HL-60 (cell line): Measurements from ENCODE around the gene FBXL5.

Experiments used
- CTCF ChIP-seq: IDR thresholded peaks from one replicate; pipeline ENCODE4 v1.5.1; 2011; ENCODE audit warnings: low read length, control low read depth, inconsistent platforms; ENCODE audit not compliant: insufficient read depth
- TF ChIP-seq, protein P1 (sequence below): IDR thresholded peaks from 2 replicates; pipeline ENCODE4 v1.6.1; 2012; ENCODE audit warnings: low read depth; ENCODE audit not compliant: insufficient replicate concordance

- TF ChIP-seq, protein P1, sequence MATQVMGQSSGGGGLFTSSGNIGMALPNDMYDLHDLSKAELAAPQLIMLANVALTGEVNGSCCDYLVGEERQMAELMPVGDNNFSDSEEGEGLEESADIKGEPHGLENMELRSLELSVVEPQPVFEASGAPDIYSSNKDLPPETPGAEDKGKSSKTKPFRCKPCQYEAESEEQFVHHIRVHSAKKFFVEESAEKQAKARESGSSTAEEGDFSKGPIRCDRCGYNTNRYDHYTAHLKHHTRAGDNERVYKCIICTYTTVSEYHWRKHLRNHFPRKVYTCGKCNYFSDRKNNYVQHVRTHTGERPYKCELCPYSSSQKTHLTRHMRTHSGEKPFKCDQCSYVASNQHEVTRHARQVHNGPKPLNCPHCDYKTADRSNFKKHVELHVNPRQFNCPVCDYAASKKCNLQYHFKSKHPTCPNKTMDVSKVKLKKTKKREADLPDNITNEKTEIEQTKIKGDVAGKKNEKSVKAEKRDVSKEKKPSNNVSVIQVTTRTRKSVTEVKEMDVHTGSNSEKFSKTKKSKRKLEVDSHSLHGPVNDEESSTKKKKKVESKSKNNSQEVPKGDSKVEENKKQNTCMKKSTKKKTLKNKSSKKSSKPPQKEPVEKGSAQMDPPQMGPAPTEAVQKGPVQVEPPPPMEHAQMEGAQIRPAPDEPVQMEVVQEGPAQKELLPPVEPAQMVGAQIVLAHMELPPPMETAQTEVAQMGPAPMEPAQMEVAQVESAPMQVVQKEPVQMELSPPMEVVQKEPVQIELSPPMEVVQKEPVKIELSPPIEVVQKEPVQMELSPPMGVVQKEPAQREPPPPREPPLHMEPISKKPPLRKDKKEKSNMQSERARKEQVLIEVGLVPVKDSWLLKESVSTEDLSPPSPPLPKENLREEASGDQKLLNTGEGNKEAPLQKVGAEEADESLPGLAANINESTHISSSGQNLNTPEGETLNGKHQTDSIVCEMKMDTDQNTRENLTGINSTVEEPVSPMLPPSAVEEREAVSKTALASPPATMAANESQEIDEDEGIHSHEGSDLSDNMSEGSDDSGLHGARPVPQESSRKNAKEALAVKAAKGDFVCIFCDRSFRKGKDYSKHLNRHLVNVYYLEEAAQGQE, result no peak
- TF ChIP-seq CTCF, result no peak
These were observed at the start of gene FBXL5 for GRCh38 chr4:15655223-15656037.
